ENCODE data around the gene CLCN1. TPM values are rescaled to one million over a fixed set of nuclear protein-coding genes. Genes with fewer than 3 reads are reported as not detected.

CLCN1 gene
- total RNA-seq, 4 donors from 2014 or later, result not detected

- Histone ChIP-seq H3K27ac (replicated peaks in 1 of 4) (no peak overlapping the region), H3K4me3 (no peak overlapping the region), H3K4me1 (peaks cover 0 to 8% (median 6%) of the 10 kb centered on the region in 4 donors), H3K36me3 (no peaks in the 10 kb centered on the region), H3K27me3 (peaks cover 0 to 43% (median 5%) of the 10 kb centered on the region in 4 donors), H3K9me3 (no peaks in the 10 kb centered on the region)
- WGBS, result 90% methylated on average over 8 of the region's 8 CpGs
- TF ChIP-seq EP300 (IDR thresholded peaks at IDR 0.05), result no peak
- TF ChIP-seq CTCF (IDR thresholded peaks at IDR 0.05), result no peak
- intact Hi-C loops (cut with DNase I), result no loop called here
- no peak for DNase-seq (ENCODE audit: extremely low spot score)
Observed at GRCh38 chr7:143341842-143342241, 25.9 kb downstream of the CLCN1 start.

GRCh38 chr7:143343596-143343995 lies 27.7 kb downstream of the CLCN1 start:
- Histone ChIP-seq H3K4me1 (peaks cover 0 to 8% (median 6%) of the 10 kb centered on the region in 4 donors), H3K9me3 (no peaks in the 10 kb centered on the region), H3K36me3 (no peaks in the 10 kb centered on the region), H3K4me3 (no peak overlapping the region), H3K27ac (replicated peaks in 1 of 4) (no peak overlapping the region), H3K27me3 (peaks cover 0 to 43% (median 5%) of the 10 kb centered on the region in 4 donors)
- TF ChIP-seq POLR2AphosphoS5 (IDR thresholded peaks at IDR 0.05) (no peak), EP300 (IDR thresholded peaks at IDR 0.05) (no peak), CTCF (IDR thresholded peaks at IDR 0.05) (no peak), POLR2A (IDR thresholded peaks at IDR 0.05; ENCODE audit: low read depth) (no peak)
- no peak for DNase-seq (ENCODE audit: extremely low spot score)
- intact Hi-C loops (cut with DNase I), result no loop called here
- WGBS, result 93% methylated on average over 3 of the region's 3 CpGs

DNA sequence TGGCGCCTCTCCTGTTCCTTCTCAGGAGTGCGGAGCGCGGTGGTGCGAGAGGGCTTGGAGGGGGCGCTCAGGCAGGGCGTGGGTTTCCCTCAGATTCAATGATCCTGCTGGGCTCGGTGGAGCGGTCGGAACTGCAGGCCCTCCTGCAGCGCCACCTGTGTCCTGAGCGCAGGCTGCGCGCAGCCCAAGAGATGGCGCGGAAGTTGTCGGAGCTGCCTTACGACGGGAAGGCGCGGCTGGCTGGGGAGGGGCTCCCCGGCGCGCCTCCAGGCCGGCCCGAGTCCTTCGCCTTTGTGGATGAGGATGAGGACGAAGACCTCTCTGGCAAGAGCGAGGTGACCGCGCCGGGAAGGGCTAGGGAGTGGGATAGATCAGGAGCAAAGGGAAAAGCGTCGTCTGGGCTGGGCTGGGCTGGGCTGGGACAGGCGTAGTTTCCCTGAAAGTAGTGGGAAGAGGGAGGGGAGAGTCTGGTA lies 29.6 kb downstream of the CLCN1 start:
- DNase-seq (ENCODE audit: extremely low spot score), result no peak
- TF ChIP-seq POLR2AphosphoS5 (IDR thresholded peaks at IDR 0.05) (no peak), POLR2A (IDR thresholded peaks at IDR 0.05; ENCODE audit: low read depth) (no peak), CTCF (IDR thresholded peaks at IDR 0.05) (peak; percentile 22 to 40 (median 26)), EP300 (IDR thresholded peaks at IDR 0.05) (no peak)
- peaks cover 0 to 8% (median 6%) of the 10 kb centered on the region in 4 donors for H3K4me1 ChIP-seq
- no peaks in the 10 kb centered on the region for H3K36me3 ChIP-seq
- peak overlapping the region; percentile 11 to 24 (median 22) for H3K4me3 ChIP-seq
- WGBS, result 10% methylated on average over 27 of the region's 35 CpGs
- no peaks in the 10 kb centered on the region for H3K9me3 ChIP-seq
- no peak overlapping the region for H3K27ac ChIP-seq (replicated peaks in 1 of 4)
- peaks cover 0 to 38% (median 5%) of the 10 kb centered on the region in 4 donors for H3K27me3 ChIP-seq
- intact Hi-C loops (cut with DNase I), result no loop called here

DNA sequence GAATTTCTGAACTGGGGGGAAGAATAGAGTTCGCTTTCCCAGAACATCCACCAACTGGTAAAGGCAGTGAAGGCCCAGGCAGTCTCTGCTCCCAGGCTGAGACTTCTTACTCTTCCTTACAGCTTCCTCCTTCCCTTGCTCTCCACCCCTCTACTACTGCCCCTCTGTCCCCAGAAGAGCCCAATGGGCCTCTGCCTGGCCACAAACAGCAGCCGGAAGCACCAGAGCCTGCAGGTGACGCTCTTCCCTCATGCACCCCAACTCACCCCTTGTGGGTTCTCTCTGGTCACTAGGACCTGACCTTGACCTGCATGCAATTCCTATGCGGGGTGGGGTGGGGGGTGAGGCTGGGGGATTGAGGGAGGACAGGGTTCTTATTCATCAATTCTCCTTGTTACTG lies 30.1 kb downstream of the CLCN1 start:
- Histone ChIP-seq H3K27me3 (peaks cover 0 to 38% (median 5%) of the 10 kb centered on the region in 4 donors), H3K4me3 (no peak overlapping the region), H3K9me3 (no peaks in the 10 kb centered on the region), H3K27ac (replicated peaks in 1 of 4) (no peak overlapping the region), H3K36me3 (no peaks in the 10 kb centered on the region), H3K4me1 (peaks cover 0 to 8% (median 6%) of the 10 kb centered on the region in 4 donors)
- DNase-seq (ENCODE audit: extremely low spot score), result no peak
- intact Hi-C loops (cut with DNase I), result no loop called here
- no peak for TF ChIP-seq POLR2AphosphoS5 (IDR thresholded peaks at IDR 0.05)
- no peak for TF ChIP-seq CTCF (IDR thresholded peaks at IDR 0.05)
- no peak for TF ChIP-seq EP300 (IDR thresholded peaks at IDR 0.05)
- TF ChIP-seq POLR2A (IDR thresholded peaks at IDR 0.05; ENCODE audit: low read depth), result no peak
- 79% methylated on average over 4 of the region's 4 CpGs for WGBS

DNA sequence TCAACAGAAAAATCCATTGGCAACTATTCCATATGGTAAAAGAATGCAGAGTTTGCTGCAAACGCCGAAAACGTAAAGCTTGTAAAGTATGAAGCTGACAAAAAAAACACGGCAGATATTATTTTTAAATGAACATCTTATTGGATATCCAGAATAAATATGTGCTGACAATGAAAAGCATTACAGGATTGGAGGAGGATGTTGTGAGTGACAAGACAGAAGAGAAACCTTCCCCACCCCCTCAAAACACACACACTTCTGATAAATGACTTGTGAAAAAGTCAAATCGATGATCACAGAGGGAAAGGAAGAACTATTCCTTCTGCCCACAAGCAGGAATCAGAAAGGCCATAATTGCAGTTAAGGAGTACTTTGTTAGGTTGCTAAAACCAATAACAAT lies 32.0 kb downstream of the CLCN1 start:
- no peaks in the 10 kb centered on the region for H3K9me3 ChIP-seq
- intact Hi-C loops (cut with DNase I), result no loop called here
- H3K36me3 ChIP-seq, result no peaks in the 10 kb centered on the region
- TF ChIP-seq CTCF (IDR thresholded peaks at IDR 0.05), result no peak
- no peak for TF ChIP-seq POLR2A (IDR thresholded peaks at IDR 0.05; ENCODE audit: low read depth)
- TF ChIP-seq POLR2AphosphoS5 (IDR thresholded peaks at IDR 0.05), result no peak
- no peak for TF ChIP-seq EP300 (IDR thresholded peaks at IDR 0.05)
- peaks cover 0 to 8% (median 6%) of the 10 kb centered on the region in 4 donors for H3K4me1 ChIP-seq
- peaks cover 0 to 45% (median 5%) of the 10 kb centered on the region in 4 donors for H3K27me3 ChIP-seq
- H3K4me3 ChIP-seq, result no peak overlapping the region
- no peak overlapping the region for H3K27ac ChIP-seq (replicated peaks in 1 of 4)
- DNase-seq (ENCODE audit: extremely low spot score), result no peak
- WGBS, result 58% methylated on average over 5 of the region's 5 CpGs

Data from esophagus muscularis mucosa (tissue), 4 donors.